Measurements from ENCODE around the gene TUBGCP5.

The TUBGCP5 gene

GRCh38 chr15:22978691-22979237 is 60.6 kb downstream of the TUBGCP5 start:
- DNase-seq (ENCODE audit: low spot score): no peak

- DNase-seq (ENCODE audit: low spot score): no peak
Measured at GRCh38 chr15:22974745-22975144, 64.6 kb downstream of the TUBGCP5 start.

- DNase-seq (ENCODE audit: low spot score): no peak
Measured at GRCh38 chr15:22973987-22974386, 65.4 kb downstream of the TUBGCP5 start.

- no peak for DNase-seq (ENCODE audit: low spot score)
Measured at GRCh38 chr15:22973286-22973685, 66.1 kb downstream of the TUBGCP5 start.

GRCh38 chr15:22969489-22969888 is 69.9 kb downstream of the TUBGCP5 start:
- DNase-seq (ENCODE audit: low spot score): no peak

GRCh38 chr15:22968366-22968765 is 71.0 kb downstream of the TUBGCP5 start:
- no peak for DNase-seq (ENCODE audit: low spot score)

GRCh38 chr15:22967084-22967770 is 72.1 kb downstream of the TUBGCP5 start:
- no peak for DNase-seq (ENCODE audit: low spot score)

- no peak for DNase-seq (ENCODE audit: low spot score)
Measured at GRCh38 chr15:22966321-22967083, 72.9 kb downstream of the TUBGCP5 start.

GRCh38 chr15:22963641-22964040 is 75.7 kb downstream of the TUBGCP5 start:
- no peak for DNase-seq (ENCODE audit: low spot score)

GRCh38 chr15:22962611-22963010 is 76.8 kb downstream of the TUBGCP5 start:
- no peak for DNase-seq (ENCODE audit: low spot score)

- DNase-seq (ENCODE audit: low spot score): no peak
Measured at GRCh38 chr15:22961762-22962161, 77.6 kb downstream of the TUBGCP5 start.

GRCh38 chr15:22960556-22960955 is 78.8 kb downstream of the TUBGCP5 start:
- no peak for DNase-seq (ENCODE audit: low spot score)

GRCh38 chr15:22960126-22960525 is 79.2 kb downstream of the TUBGCP5 start:
- no peak for DNase-seq (ENCODE audit: low spot score)

- DNase-seq (ENCODE audit: low spot score): no peak
Measured at GRCh38 chr15:22959321-22960101, 79.9 kb downstream of the TUBGCP5 start.

- no peak for DNase-seq (ENCODE audit: low spot score)
Measured at GRCh38 chr15:22958487-22959280, 80.7 kb downstream of the TUBGCP5 start.

- DNase-seq (ENCODE audit: low spot score): no peak
Measured at GRCh38 chr15:22956978-22957260, 82.5 kb downstream of the TUBGCP5 start.

GRCh38 chr15:22956257-22956977 is 83.0 kb downstream of the TUBGCP5 start:
- no peak for DNase-seq (ENCODE audit: low spot score)

- DNase-seq (ENCODE audit: low spot score): no peak
Measured at GRCh38 chr15:22955544-22956119, 83.7 kb downstream of the TUBGCP5 start.

- no peak for DNase-seq (ENCODE audit: low spot score)
Measured at GRCh38 chr15:22954798-22955543, 84.4 kb downstream of the TUBGCP5 start.

- no peak for DNase-seq (ENCODE audit: low spot score)
Measured at GRCh38 chr15:22954326-22954725, 85.0 kb downstream of the TUBGCP5 start.
